Right lobe of liver (tissue), 6 donors: ENCODE results near the gene HOXB6. TPM values are rescaled to one million over a fixed set of nuclear protein-coding genes. Genes with fewer than 3 reads are reported as not detected.

Experiments used
- ATAC-seq, 4 donors: fragments of 200-7000 bp; cut with Tn5 transposase; one replicate each; pipeline ENCODE4 v1.9.1; 2020; ENCODE audit warnings: mild to moderate bottlenecking in 4 of 4, moderate library complexity in 4 of 4
- DNase-seq, 3 donors: peaks; one replicate each; pipeline ENCODE4 v3.0.0-alpha.2; 2020
- H3K27ac ChIP-seq, 3 donors: fragments of 200-600 bp; one replicate each; pipeline ENCODE4 v1.8.0; 2022
- H3K27me3 ChIP-seq, 2 donors: fragments of 200-600 bp; one replicate each; pipeline ENCODE4 v1.8.0; 2022
- H3K36me3 ChIP-seq, 4 donors: fragments of 200-600 bp; sonication (generic) in 1 of 4; one replicate each; pipeline versions ENCODE4 v1.5.1 to v1.8.0; 2017 to 2022; ENCODE audit warnings: control low read depth in 1 of 4
- H3K4me1 ChIP-seq, 4 donors: fragments of 200-600 bp; sonication (generic) in 1 of 4; one replicate each; pipeline versions ENCODE4 v1.5.1 to v1.8.0; 2017 to 2022; ENCODE audit warnings: control low read depth in 1 of 4
- H3K4me3 ChIP-seq, 3 donors: fragments of 200-600 bp; one replicate each; pipeline ENCODE4 v1.8.0; 2022
- H3K9me3 ChIP-seq, 4 donors: fragments of 200-600 bp; sonication (generic) in 1 of 4; one replicate each; pipeline versions ENCODE4 v1.5.1 to v1.8.0; 2017 to 2022; ENCODE audit warnings: control low read depth in 1 of 4
- POLR2A ChIP-seq: fragments of 450-650 bp; IDR thresholded peaks from one replicate; pipeline ENCODE4 v1.6.1; 2017; ENCODE audit warnings: antibody characterized with exemption, mild to moderate bottlenecking
- WGBS: methylation state at CpG from one replicate; pipeline ENCODE4 v1.1.6; 2018; ENCODE audit warnings: low coverage, low lambda C conversion rate; ENCODE audit not compliant: insufficient coverage; ENCODE audit errors: missing lambda C conversion rate; 5-methylcytosine and 5-hydroxymethylcytosine counted together
- intact Hi-C, 2 donors: fragments of 100-400 bp; cut with DNase I; formaldehyde crosslinking; loops; one replicate each; pipeline versions ENCODE4 v1.11.2 to v1.14.1; 2022
- long read RNA-seq: library from polyadenylated mRNA; unstranded; transcript quantifications from one replicate; pipeline ENCODE4 v2.0.0, GENCODE V29; 2019
- total RNA-seq, 6 experiments: library from RNA; depleted of rRNA in 2 of 6; stranded (reverse); fragments of >200 nt in 2 of 6; fragmentation: NEBNext Ultra II Directional in 3 of 6; extraction: Animal tissue kit (Norgen Biotek cat#: 25700) in 3 of 6; gene quantifications; one replicate each; pipeline versions ENCODE4 v1.1.0 to v1.2.4, GENCODE V29; 2016 to 2023
- TF ChIP-seq, protein P1 (sequence below), 4 donors: fragments of 200-600 bp in 3 of 4; fragments of 450-650 bp in 1 of 4; IDR thresholded peaks; one replicate each; pipeline versions ENCODE4 v1.5.1 to v1.8.0; 2016 to 2022; ENCODE audit warnings: antibody characterized with exemption in 4 of 4, mild to moderate bottlenecking in 2 of 4
- donor health status: DM: no; HTN: yes; CAD: no.
- donor health status: DM: no; HTN: no; CAD: no.
- donor health status: DM: no; HTN: no; CAD: no.
- donor health status: DM: no; HTN: yes; CAD: no.
- donor health status: DM: no; HTN: yes; CAD: no.

The HOXB6 gene
- under 1 TPM; 0.18 to 0.83 (median 0.56) TPM for total RNA-seq
- long read RNA-seq = 0 reads

GRCh38 chr17:48604770-48605329 lies at the start of gene HOXB6:
HOXB6 (minus strand) TSS chr17:48604986; CDS start chr17:48598150, 6,836 bp downstream.
- no peaks in the 10 kb centered on the region for H3K36me3 ChIP-seq
- H3K27me3 ChIP-seq = peaks cover 10 to 69% of the 10 kb centered on the region in 2 donors
- no peaks in the 10 kb centered on the region for H3K9me3 ChIP-seq
- intact Hi-C loops = no loop called here
- whole genome bisulfite sequencing = 14% methylated on average over 16 of the region's 16 CpGs
- H3K4me3 ChIP-seq = no peak within 1 kb of the TSS
- no peak for TF ChIP-seq POLR2A
- TF ChIP-seq, protein P1, sequence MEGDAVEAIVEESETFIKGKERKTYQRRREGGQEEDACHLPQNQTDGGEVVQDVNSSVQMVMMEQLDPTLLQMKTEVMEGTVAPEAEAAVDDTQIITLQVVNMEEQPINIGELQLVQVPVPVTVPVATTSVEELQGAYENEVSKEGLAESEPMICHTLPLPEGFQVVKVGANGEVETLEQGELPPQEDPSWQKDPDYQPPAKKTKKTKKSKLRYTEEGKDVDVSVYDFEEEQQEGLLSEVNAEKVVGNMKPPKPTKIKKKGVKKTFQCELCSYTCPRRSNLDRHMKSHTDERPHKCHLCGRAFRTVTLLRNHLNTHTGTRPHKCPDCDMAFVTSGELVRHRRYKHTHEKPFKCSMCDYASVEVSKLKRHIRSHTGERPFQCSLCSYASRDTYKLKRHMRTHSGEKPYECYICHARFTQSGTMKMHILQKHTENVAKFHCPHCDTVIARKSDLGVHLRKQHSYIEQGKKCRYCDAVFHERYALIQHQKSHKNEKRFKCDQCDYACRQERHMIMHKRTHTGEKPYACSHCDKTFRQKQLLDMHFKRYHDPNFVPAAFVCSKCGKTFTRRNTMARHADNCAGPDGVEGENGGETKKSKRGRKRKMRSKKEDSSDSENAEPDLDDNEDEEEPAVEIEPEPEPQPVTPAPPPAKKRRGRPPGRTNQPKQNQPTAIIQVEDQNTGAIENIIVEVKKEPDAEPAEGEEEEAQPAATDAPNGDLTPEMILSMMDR (IDR thresholded peaks at IDR 0.05) = no peak
- H3K4me1 ChIP-seq = peaks cover 0 to 14% (median 0%) of the 10 kb centered on the region in 4 donors
- DNase-seq (no peak), ATAC-seq (no peak)
- H3K27ac ChIP-seq = no peak within 1 kb of the TSS

- DNase-seq (no peak), ATAC-seq (no peak)
- no peaks in the 10 kb centered on the region for H3K4me1 ChIP-seq
- no peaks in the 10 kb centered on the region for H3K9me3 ChIP-seq
- no peak overlapping the region for H3K4me3 ChIP-seq
- 67% methylated on average over 1 of the region's 1 CpG for WGBS
- no peak for TF ChIP-seq POLR2A
- TF ChIP-seq, protein P1 (IDR thresholded peaks at IDR 0.05) = no peak
- H3K36me3 ChIP-seq = no peaks in the 10 kb centered on the region
- intact Hi-C loops = no loop called here
- peaks cover 14 to 23% of the 10 kb centered on the region in 2 donors for H3K27me3 ChIP-seq
- no peak overlapping the region for H3K27ac ChIP-seq
Measured at GRCh38 chr17:48649741-48650140, 45.0 kb upstream of the HOXB6 start.

- no peak for ATAC-seq
- H3K27ac ChIP-seq = no peak overlapping the region
Measured at GRCh38 chr17:48647963-48648245, 43.1 kb upstream of the HOXB6 start.

DNA sequence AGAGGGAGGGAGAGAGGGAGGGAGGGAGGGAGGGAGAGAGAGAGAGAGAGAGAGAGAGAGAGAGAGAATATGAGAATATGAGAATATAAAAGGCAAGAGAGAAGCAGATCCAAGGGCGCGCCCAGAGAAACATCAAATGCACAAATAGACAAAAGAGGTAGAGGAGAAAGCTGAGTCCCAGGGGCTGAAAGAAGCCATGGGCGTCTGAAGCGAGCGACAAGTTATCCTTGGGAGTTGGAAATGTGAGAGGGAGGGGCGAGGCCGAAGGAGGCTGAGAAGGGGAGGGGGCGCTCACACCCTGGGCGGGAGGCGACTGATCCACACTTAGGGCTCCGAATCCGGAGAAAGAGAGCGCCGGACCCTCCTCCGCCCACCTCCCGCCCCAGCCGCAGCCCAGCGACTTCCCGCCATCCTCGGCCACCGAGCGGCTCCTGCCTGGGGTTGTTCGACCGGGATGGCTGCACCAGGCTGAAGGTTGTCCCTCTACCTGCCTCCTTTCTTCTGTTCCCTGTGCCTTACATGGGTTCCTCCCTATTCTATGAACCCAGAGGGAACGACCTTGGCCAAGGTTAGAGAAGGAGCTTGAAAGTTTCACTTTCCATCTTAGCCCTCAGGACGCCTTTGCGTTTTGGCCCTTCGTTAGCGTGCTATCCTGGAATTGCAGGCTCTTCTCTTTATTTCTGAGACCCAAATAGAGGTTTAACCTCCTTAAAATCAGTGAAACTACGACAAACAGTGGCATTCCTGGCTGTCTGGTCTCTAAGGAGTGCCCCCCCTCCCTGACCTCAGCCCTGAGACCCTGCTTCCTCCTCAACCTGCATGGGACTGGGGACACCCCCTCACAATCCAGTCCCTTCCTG lies 42.5 kb upstream of the HOXB6 start:
- peak overlapping the region in 2 of 3 donors; percentile 14 to 21 for H3K4me3 ChIP-seq
- ATAC-seq (peak in 2 of 4 donors; percentile 37 to 40), DNase-seq (no peak)
- 2% methylated on average over 18 of the region's 30 CpGs for WGBS
- no peaks in the 10 kb centered on the region for H3K4me1 ChIP-seq
- intact Hi-C loops = no loop called here
- no peaks in the 10 kb centered on the region for H3K36me3 ChIP-seq
- TF ChIP-seq, protein P1 (IDR thresholded peaks at IDR 0.05) = no peak
- TF ChIP-seq POLR2A = no peak
- no peaks in the 10 kb centered on the region for H3K9me3 ChIP-seq
- H3K27ac ChIP-seq = no peak overlapping the region
- H3K27me3 ChIP-seq = peaks cover 14 to 32% of the 10 kb centered on the region in 2 donors

More at GRCh38 chr17:48647963-48648245, 43.1 kb upstream of the HOXB6 start:
- DNase-seq = no peak
- Histone ChIP-seq H3K27me3 (peaks cover 14 to 32% of the 10 kb centered on the region in 2 donors), H3K9me3 (no peaks in the 10 kb centered on the region), H3K4me3 (no peak overlapping the region), H3K4me1 (no peaks in the 10 kb centered on the region), H3K36me3 (no peaks in the 10 kb centered on the region)
- 29% methylated on average over 1 of the region's 1 CpG for WGBS
- no peak for TF ChIP-seq POLR2A
- TF ChIP-seq, protein P1 (IDR thresholded peaks at IDR 0.05) = no peak
- intact Hi-C loops = no loop called here
